ENCODE data around the gene NDST4.
"Not testable (repeated sequence)": the region's sequence is repeated elsewhere in the genome, so short reads cannot be mapped to it uniquely, and the experiment has no call there.

NDST4 gene

GRCh38 chr4:115053313-115053712, 60.1 kb downstream of the NDST4 start:
- DNase-seq: no peak

- DNase-seq: no peak
Observed at GRCh38 chr4:115042496-115042895, 70.9 kb downstream of the NDST4 start.

GRCh38 chr4:115030281-115030680, 83.1 kb downstream of the NDST4 start:
- no peak for DNase-seq

GRCh38 chr4:115028682-115029410, 84.6 kb downstream of the NDST4 start:
- DNase-seq: no peak

GRCh38 chr4:114999880-115000279, 113.5 kb downstream of the NDST4 start:
- DNase-seq: no peak

GRCh38 chr4:114998316-114998715, 115.1 kb downstream of the NDST4 start:
- DNase-seq: no peak

GRCh38 chr4:114997576-114998247, 115.7 kb downstream of the NDST4 start:
- no peak for DNase-seq

GRCh38 chr4:114986133-114986532, 127.3 kb downstream of the NDST4 start:
- DNase-seq: no peak

- DNase-seq: no peak
Observed at GRCh38 chr4:114980932-114981708, 132.3 kb downstream of the NDST4 start.

GRCh38 chr4:114980399-114980798, 133.0 kb downstream of the NDST4 start:
- not testable (repeated sequence) for DNase-seq

- no peak for DNase-seq
Observed at GRCh38 chr4:114976901-114977300, 136.5 kb downstream of the NDST4 start.

GRCh38 chr4:114964026-114964425, 149.4 kb downstream of the NDST4 start:
- DNase-seq: no peak

GRCh38 chr4:114945616-114946015, 167.8 kb downstream of the NDST4 start:
- no peak for DNase-seq

- DNase-seq: no peak
Observed at GRCh38 chr4:114941503-114941902, 171.9 kb downstream of the NDST4 start.

GRCh38 chr4:114927881-114928280, 185.5 kb downstream of the NDST4 start:
- no peak for DNase-seq

- DNase-seq: no peak
Observed at GRCh38 chr4:114926583-114926982, 186.8 kb downstream of the NDST4 start.

- no peak for DNase-seq
Observed at GRCh38 chr4:114924311-114924710, 189.1 kb downstream of the NDST4 start.

GRCh38 chr4:114922592-114922933, 190.9 kb downstream of the NDST4 start:
- DNase-seq: no peak

GRCh38 chr4:114921790-114922591, 191.4 kb downstream of the NDST4 start:
- DNase-seq: no peak

- DNase-seq: no peak
Observed at GRCh38 chr4:114921191-114921590, 192.2 kb downstream of the NDST4 start.

- DNase-seq: no peak
Observed at GRCh38 chr4:114911111-114911510, 202.3 kb downstream of the NDST4 start.

GRCh38 chr4:114907568-114907967, 205.9 kb downstream of the NDST4 start:
- no peak for DNase-seq

- no peak for DNase-seq
Observed at GRCh38 chr4:114905017-114905416, 208.4 kb downstream of the NDST4 start.

Data from activated CD4-positive, alpha-beta T cell treated with anti-CD3 and anti-CD28 coated beads, Interleukin-2, amount 50 U/mL, for 48 hours (primary cell).